ENCODE data around the gene SPINT4. TPM values are rescaled to one million over a fixed set of nuclear protein-coding genes. Genes with fewer than 3 reads are reported as not detected.
"Not testable (repeated sequence)": the region's sequence is repeated elsewhere in the genome, so short reads cannot be mapped to it uniquely, and the experiment has no call there.

Gene SPINT4
- total RNA-seq: not detected

- no peak for ATAC-seq
- peaks cover 0 to 3% of the 10 kb centered on the region in 2 donors for H3K9me3 Mint-ChIP-seq
- H3K27ac Mint-ChIP-seq: no peak within 1 kb of the TSS
- H3K36me3 Mint-ChIP-seq: peaks cover 0 to 3% of the 10 kb centered on the region in 2 donors
- no peak for DNase-seq (ENCODE audit: low spot score in 2 of 2)
Measured at GRCh38 chr20:45722047-45722446, at the start of gene SPINT4. Gene SPINT4, plus strand, starts transcription at chr20:45722347. Its CDS starts 21 bp downstream, at chr20:45722368.

DNA sequence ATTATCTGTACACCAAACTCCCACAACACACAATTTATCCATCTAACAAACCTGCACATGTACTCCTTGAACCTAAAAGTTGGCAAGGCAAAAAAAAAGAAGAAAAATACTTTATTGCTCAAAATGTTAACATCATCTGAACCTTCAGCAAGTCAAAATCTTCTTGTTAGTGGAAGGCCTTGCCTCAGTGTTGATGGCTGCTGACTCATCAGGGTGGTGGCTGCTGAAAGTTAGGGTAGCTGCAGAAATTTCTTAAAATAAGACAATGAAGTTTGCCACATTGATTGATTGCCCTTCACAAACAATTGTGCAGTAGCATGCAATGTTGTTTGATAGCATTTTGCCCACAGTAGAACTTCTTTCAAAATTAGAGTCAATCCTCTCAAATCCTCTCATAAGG, 49.4 kb upstream of the SPINT4 start:
- ATAC-seq (no peak), DNase-seq (ENCODE audit: low spot score in 2 of 2) (no peak)
- H3K27ac Mint-ChIP-seq: no peak overlapping the region
- no peaks in the 10 kb centered on the region for H3K36me3 Mint-ChIP-seq
- H3K9me3 Mint-ChIP-seq: peaks cover 2 to 7% of the 10 kb centered on the region in 2 donors

DNA sequence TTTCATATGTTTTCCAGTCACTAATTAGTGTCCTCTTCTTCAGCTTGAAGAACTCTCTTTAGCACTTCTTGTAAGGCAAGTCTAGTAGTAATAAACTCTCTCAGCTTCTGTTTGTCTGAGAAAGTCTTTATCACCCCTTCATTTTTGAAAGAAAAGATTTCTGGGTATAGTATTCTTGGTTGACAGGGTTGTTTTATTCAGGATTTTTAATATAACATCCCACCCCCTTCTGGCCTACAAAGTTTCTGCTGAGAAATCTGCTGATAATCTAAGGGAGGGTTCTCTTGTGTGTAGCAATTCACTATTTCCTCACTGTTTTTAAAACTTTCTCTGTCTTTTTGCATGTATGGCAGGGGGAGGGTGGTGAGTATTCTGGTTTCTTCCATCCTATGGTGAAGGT, 42.5 kb upstream of the SPINT4 start:
- Mint-ChIP-seq H3K27ac (no peak overlapping the region), H3K9me3 (peaks cover 23 to 27% of the 10 kb centered on the region in 2 donors), H3K36me3 (peaks cover 7 to 12% of the 10 kb centered on the region in 2 donors)
- ATAC-seq (no peak), DNase-seq (ENCODE audit: low spot score in 2 of 2) (no peak)

DNA sequence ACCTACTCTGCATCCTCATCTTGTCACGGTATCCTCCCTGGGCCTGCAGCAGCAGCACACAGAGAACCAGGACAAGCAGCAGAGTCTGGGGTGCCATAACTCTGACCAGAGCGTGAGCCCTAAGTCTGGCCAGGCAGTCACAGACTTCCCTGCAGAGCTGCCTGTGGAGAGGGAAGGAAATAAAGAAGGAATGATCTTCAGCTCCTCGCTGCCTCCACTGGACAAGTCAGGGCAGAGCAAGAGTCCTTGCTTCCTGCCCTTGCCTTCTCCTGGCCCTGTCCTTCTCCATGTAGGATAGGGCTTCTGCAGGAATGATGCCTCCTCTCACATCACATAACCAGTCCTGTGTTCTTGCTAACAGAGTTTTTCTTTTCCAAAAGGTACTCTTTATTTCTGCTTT, 36.3 kb upstream of the SPINT4 start:
- Mint-ChIP-seq H3K27ac (no peak overlapping the region), H3K9me3 (peaks cover 0 to 4% of the 10 kb centered on the region in 2 donors), H3K36me3 (no peaks in the 10 kb centered on the region)
- DNase-seq (ENCODE audit: low spot score in 2 of 2): no peak
- no peak for ATAC-seq

GRCh38 chr20:45693346-45693745, 28.8 kb upstream of the SPINT4 start:
- not testable (repeated sequence) for H3K27ac Mint-ChIP-seq; ATAC-seq; H3K36me3 Mint-ChIP-seq; DNase-seq (ENCODE audit: low spot score in 2 of 2); H3K9me3 Mint-ChIP-seq

- no peak for ATAC-seq
- H3K27ac Mint-ChIP-seq: no peak overlapping the region
Measured at GRCh38 chr20:45695496-45695895, 26.7 kb upstream of the SPINT4 start.

GRCh38 chr20:45701104-45701503, 21.0 kb upstream of the SPINT4 start:
- H3K36me3 Mint-ChIP-seq: no peaks in the 10 kb centered on the region

More at GRCh38 chr20:45695496-45695895, 26.7 kb upstream of the SPINT4 start:
- DNase-seq (ENCODE audit: low spot score in 2 of 2): no peak
- Mint-ChIP-seq H3K9me3 (peaks cover 0 to 6% of the 10 kb centered on the region in 2 donors), H3K36me3 (no peaks in the 10 kb centered on the region)

GRCh38 chr20:45701873-45702272, 20.3 kb upstream of the SPINT4 start, which contains the start of gene WFDC13:
Gene WFDC13, plus strand, starts transcription at chr20:45702038. Its CDS starts 86 bp downstream, at chr20:45702124.
- DNase-seq (ENCODE audit: low spot score in 2 of 2) (no peak), ATAC-seq (no peak)
- H3K9me3 Mint-ChIP-seq: no peaks in the 10 kb centered on the region
- no peaks in the 10 kb centered on the region for H3K36me3 Mint-ChIP-seq
- no peak within 1 kb of the TSS for H3K27ac Mint-ChIP-seq

More at GRCh38 chr20:45701104-45701503, 21.0 kb upstream of the SPINT4 start:
- no peak for ATAC-seq
- no peak for DNase-seq (ENCODE audit: low spot score in 2 of 2)
- no peaks in the 10 kb centered on the region for H3K9me3 Mint-ChIP-seq
- H3K27ac Mint-ChIP-seq: no peak overlapping the region

DNA sequence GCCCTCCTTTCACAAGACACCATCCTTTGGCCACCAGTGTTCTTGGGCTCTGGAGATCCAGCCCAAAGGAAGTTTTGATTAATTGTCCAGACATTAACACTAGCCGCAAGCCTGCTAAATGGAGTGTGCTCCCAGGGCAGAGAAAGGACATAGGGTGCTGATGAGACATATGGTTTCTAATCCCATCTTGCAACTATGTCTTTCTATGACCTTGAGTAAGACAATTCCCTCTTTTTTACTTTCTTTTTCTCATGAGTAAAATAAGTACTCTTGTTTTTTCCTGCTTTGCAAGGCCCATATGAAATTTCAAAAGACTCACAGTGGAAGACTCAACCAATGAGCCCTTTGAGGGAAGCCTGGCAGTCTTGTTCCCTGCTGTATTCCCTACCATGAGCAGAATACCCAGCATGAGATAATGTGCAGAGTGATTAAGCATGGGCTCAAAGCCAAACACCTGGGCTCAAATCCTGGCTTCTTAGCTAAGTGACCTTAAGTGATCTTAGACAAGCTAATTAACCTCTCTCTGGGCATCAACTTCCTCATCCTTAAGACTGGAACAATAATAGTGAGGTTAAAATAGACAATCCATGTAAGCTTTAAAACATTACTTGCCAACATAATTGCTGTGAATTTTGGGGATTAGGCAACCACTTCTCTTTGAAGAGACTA, 17.0 kb upstream of the SPINT4 start, which contains the start of gene WFDC10B:
WFDC10B (minus strand) TSS at position 51 of the 669 bp plus-strand sequence. CDS start 19,027 bp downstream, outside the sequence.
- ATAC-seq (no peak), DNase-seq (ENCODE audit: low spot score in 2 of 2) (no peak)
- Mint-ChIP-seq H3K36me3 (peaks cover 0 to 5% of the 10 kb centered on the region in 2 donors), H3K27ac (no peak within 1 kb of the TSS), H3K9me3 (no peaks in the 10 kb centered on the region)

GRCh38 chr20:45716141-45716688, 5.9 kb upstream of the SPINT4 start:
- ATAC-seq; H3K36me3 Mint-ChIP-seq; H3K27ac Mint-ChIP-seq; DNase-seq (ENCODE audit: low spot score in 2 of 2); H3K9me3 Mint-ChIP-seq: not testable (repeated sequence)

DNA sequence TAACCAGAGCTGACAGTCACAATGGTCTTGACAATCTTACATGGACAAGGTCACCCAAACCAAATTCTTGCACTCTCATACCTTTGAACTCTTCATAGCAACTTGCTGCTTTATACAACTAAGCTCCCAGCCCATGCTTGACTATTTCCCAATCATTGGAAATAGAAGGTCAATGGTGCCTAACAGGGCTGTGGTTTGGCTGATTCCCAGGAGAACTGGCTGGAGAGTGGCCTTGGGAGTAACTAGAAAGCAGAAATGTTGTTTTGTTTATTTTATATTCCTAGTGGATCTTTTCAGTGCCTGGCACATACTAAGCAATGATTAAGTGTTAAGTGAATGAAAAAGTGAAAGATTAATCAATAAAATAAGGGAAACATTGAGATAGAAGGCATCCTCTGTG, 3.0 kb downstream of the SPINT4 start:
- ATAC-seq (no peak), DNase-seq (ENCODE audit: low spot score in 2 of 2) (no peak)
- Mint-ChIP-seq H3K36me3 (no peaks in the 10 kb centered on the region), H3K9me3 (no peaks in the 10 kb centered on the region), H3K27ac (no peak overlapping the region)

DNA sequence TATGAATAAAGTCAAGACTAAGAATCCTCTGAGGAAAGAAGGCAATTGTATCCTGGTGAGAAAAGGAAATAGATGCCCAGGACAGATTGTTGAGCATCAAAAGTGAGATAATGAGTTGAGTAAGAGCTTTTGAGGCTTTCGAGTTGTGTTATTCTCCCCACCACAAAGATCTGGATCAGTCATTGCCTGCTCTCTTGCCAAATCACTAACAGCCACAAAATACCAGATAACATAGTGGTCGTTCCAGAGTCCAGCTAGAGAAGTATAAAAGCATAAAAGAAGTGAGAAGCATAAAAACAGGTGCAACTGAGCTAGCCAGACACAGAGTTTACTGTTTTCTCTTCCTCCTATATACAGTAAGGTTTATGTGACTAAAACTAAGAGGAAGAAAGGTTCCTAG, 4.9 kb downstream of the SPINT4 start:
- DNase-seq (ENCODE audit: low spot score in 2 of 2) (no peak), ATAC-seq (peak; percentile 36 to 86)
- no peak overlapping the region for H3K27ac Mint-ChIP-seq
- H3K36me3 Mint-ChIP-seq: peaks cover 2 to 13% of the 10 kb centered on the region in 2 donors
- H3K9me3 Mint-ChIP-seq: peaks cover 6% of the 10 kb centered on the region in 2 donors

DNA sequence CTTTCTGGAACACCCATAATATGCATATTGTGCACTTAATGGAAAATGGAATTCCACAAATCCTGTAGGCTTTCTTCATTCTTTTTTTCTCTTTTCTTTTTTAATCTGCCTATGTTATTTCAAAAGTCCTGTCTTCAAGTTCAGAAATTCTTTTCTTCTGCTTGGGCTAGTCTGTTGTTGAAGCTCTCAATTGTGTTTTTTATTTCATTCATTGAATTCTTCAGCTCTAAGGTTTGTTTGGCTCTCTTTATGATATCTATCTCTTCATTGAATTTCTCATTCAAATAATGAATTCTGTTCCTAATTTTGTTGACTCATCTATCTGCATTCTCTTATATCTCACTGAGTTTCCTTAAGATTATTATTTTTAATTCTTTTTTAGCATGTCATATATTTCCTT, 10.1 kb downstream of the SPINT4 start:
- no peak for ATAC-seq
- peaks cover 10 to 15% of the 10 kb centered on the region in 2 donors for H3K9me3 Mint-ChIP-seq

DNA sequence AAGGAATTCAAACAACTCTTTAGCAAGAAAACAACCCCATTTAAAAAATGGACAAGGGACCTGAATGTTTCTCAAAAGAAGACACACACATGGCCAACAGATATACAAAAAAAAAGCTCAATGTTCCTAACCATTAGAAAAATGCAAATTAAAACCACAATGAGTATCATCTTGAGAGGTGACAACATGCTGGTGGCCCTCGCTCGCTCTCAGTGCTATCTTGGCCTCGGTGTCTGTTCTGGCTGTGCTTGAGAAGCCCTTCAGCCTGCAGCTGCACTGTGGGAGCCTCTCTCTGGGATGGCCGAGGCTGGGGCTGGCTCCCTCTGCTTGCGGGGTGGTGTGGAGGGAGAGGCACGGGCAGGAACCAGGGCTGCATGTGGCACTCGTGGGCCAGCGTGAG, 13.4 kb downstream of the SPINT4 start:
- DNase-seq (ENCODE audit: low spot score in 2 of 2) (no peak), ATAC-seq (no peak)
- H3K36me3 Mint-ChIP-seq: peaks cover 17 to 21% of the 10 kb centered on the region in 2 donors
- peaks cover 10 to 15% of the 10 kb centered on the region in 2 donors for H3K9me3 Mint-ChIP-seq
- H3K27ac Mint-ChIP-seq: no peak overlapping the region

More for the DNA sequence above, 10.1 kb downstream of the SPINT4 start:
- peaks cover 17 to 21% of the 10 kb centered on the region in 2 donors for H3K36me3 Mint-ChIP-seq
- H3K27ac Mint-ChIP-seq: no peak overlapping the region
- no peak for DNase-seq (ENCODE audit: low spot score in 2 of 2)

GRCh38 chr20:45735988-45736387, 13.8 kb downstream of the SPINT4 start:
- no peak for ATAC-seq
- Mint-ChIP-seq H3K9me3 (peaks cover 8 to 13% of the 10 kb centered on the region in 2 donors), H3K27ac (no peak overlapping the region), H3K36me3 (peaks cover 17 to 18% of the 10 kb centered on the region in 2 donors)
- no peak for DNase-seq (ENCODE audit: low spot score in 2 of 2)

- DNase-seq (ENCODE audit: low spot score in 2 of 2) (no peak), ATAC-seq (no peak)
- H3K9me3 Mint-ChIP-seq: no peaks in the 10 kb centered on the region
- H3K36me3 Mint-ChIP-seq: no peaks in the 10 kb centered on the region
- H3K27ac Mint-ChIP-seq: no peak overlapping the region
Measured at GRCh38 chr20:45742596-45742995, 20.4 kb downstream of the SPINT4 start.

DNA sequence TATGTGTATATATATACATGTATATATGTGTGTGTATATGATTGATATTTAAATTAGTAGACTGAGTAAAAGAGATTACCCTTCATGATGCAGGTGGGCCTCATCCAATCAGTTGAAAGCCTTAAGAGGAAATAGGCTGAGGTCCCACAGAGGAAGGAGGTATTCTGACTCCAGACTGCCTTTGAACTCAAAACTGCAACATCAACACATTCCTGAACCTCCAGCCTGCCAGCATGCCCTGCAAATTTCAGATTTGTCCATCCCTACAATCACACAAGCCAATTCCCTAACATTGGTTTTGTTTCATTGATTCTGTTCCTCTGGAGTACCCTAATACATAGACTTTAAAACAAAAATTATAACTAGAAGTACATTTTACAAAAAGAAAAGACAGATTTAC, 22.9 kb downstream of the SPINT4 start:
- H3K9me3 Mint-ChIP-seq: no peaks in the 10 kb centered on the region
- ATAC-seq (no peak), DNase-seq (ENCODE audit: low spot score in 2 of 2) (no peak)
- no peak overlapping the region for H3K27ac Mint-ChIP-seq
- no peaks in the 10 kb centered on the region for H3K36me3 Mint-ChIP-seq

DNA sequence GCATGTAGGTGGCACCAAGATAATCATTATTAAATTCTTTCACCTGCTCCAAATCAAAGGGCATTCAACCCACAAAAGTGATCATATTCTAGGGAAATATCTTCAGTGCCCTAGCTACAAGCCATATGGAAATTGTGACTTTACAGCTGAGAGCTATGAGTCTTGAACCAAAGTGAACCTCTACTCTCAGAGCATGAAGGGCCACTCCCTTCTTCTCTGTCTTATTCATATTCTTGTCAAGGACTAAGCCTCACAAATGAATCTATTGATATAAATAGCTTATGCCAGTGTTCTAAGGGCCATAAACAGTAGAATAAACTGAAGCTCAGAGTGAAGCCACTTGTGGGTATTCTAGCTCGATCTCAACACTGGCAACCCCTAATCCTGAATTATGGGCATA, 29.6 kb downstream of the SPINT4 start:
- DNase-seq (ENCODE audit: low spot score in 2 of 2) (no peak), ATAC-seq (peak; percentile 62 to 70)
- Mint-ChIP-seq H3K36me3 (peaks cover 0 to 13% of the 10 kb centered on the region in 2 donors), H3K27ac (no peak overlapping the region), H3K9me3 (peaks cover 0 to 10% of the 10 kb centered on the region in 2 donors)

All from activated naive CD4-positive, alpha-beta T cell treated with anti-CD3 and anti-CD28 coated beads, Interleukin-2, amount 50 U/mL, for 72 hours (primary cell).